Common myeloid progenitor, CD34-positive (primary cell): ENCODE data around the gene FOXRED2.

Experiments used
- CTCF ChIA-PET: fragments of 350-600 bp; sonication (Branson Sonifier 250); formaldehyde crosslinking; loops from one replicate; lab custom pipeline; 2021; ENCODE audit warnings: antibody characterized with exemption; lab: Charles Lee
- POLR2A ChIA-PET: fragments of 350-600 bp; sonication (Branson Sonifier 250); formaldehyde crosslinking; loops from one replicate; lab custom pipeline; 2021; ENCODE audit warnings: antibody characterized with exemption; lab: Charles Lee
- DNase-seq, 3 donors: peaks; one replicate each; pipeline versions ENCODE4 v3.0.0 to v3.0.0-alpha.2; 2013
- H3K27ac ChIP-seq, 2 experiments: 1 replicate in 1 of 2; 2 replicates in 1 of 2; pipeline ENCODE4 v1.7.0; 2013; ENCODE audit warnings: inconsistent platforms in 2 of 2, low read length in 2 of 2, mild to moderate bottlenecking in 2 of 2, low read depth in 1 of 2, moderate library complexity in 1 of 2; ENCODE audit not compliant: severe bottlenecking in 2 of 2, insufficient read depth in 1 of 2, poor library complexity in 1 of 2
- H3K27me3 ChIP-seq, 5 experiments: replicated peaks in 2 of 5; 1 replicate in 3 of 5; 2 replicates in 2 of 5; pipeline versions ENCODE4 v1.6.1 to v1.7.0; 2013; ENCODE audit warnings: low read length in 4 of 5, mild to moderate bottlenecking in 2 of 5, moderate library complexity in 2 of 5, inconsistent platforms in 1 of 5; ENCODE audit not compliant: insufficient read depth in 5 of 5, control insufficient read depth in 4 of 5
- H3K36me3 ChIP-seq, 4 experiments: 1 replicate in 2 of 4; 2 replicates in 2 of 4; pipeline versions ENCODE4 v1.6.1 to v1.7.0; 2013; ENCODE audit warnings: low read length in 3 of 4, control low read depth in 1 of 4, mild to moderate bottlenecking in 1 of 4; ENCODE audit not compliant: control insufficient read depth in 4 of 4, insufficient read depth in 4 of 4
- H3K4me1 ChIP-seq, 4 experiments: 1 replicate in 3 of 4; 2 replicates in 1 of 4; pipeline versions ENCODE4 v1.6.1 to v1.7.1; 2013; ENCODE audit warnings: low read length in 3 of 4, mild to moderate bottlenecking in 3 of 4, control low read depth in 1 of 4, inconsistent platforms in 1 of 4, moderate library complexity in 1 of 4; ENCODE audit not compliant: control insufficient read depth in 4 of 4, insufficient read depth in 4 of 4; ENCODE audit errors: control extremely low read depth in 1 of 4
- H3K4me3 ChIP-seq, 7 experiments: 1 replicate in 4 of 7; 2 replicates in 3 of 7; pipeline versions ENCODE4 v1.5.1 to v1.7.0; 2013; ENCODE audit warnings: mild to moderate bottlenecking in 7 of 7, low read length in 6 of 7, moderate library complexity in 6 of 7, inconsistent platforms in 2 of 7, low read depth in 2 of 7, control low read depth in 1 of 7; ENCODE audit not compliant: insufficient read depth in 4 of 7, control insufficient read depth in 1 of 7; ENCODE audit errors: extremely low read depth in 1 of 7
- H3K9me3 ChIP-seq, 5 experiments: 1 replicate in 4 of 5; 2 replicates in 1 of 5; pipeline versions ENCODE4 v1.6.1 to v1.7.1; 2013; ENCODE audit warnings: low read length in 4 of 5, mild to moderate bottlenecking in 2 of 5, inconsistent platforms in 1 of 5, low read depth in 1 of 5, moderate library complexity in 1 of 5; ENCODE audit not compliant: control insufficient read depth in 4 of 5, insufficient read depth in 2 of 5; ENCODE audit errors: control extremely low read depth in 1 of 5
- WGBS: methylation state at CpG from one replicate; pipeline ENCODE4 v1.1.5; 2013; ENCODE audit not compliant: insufficient coverage; 5-methylcytosine and 5-hydroxymethylcytosine counted together

FOXRED2 gene

DNA sequence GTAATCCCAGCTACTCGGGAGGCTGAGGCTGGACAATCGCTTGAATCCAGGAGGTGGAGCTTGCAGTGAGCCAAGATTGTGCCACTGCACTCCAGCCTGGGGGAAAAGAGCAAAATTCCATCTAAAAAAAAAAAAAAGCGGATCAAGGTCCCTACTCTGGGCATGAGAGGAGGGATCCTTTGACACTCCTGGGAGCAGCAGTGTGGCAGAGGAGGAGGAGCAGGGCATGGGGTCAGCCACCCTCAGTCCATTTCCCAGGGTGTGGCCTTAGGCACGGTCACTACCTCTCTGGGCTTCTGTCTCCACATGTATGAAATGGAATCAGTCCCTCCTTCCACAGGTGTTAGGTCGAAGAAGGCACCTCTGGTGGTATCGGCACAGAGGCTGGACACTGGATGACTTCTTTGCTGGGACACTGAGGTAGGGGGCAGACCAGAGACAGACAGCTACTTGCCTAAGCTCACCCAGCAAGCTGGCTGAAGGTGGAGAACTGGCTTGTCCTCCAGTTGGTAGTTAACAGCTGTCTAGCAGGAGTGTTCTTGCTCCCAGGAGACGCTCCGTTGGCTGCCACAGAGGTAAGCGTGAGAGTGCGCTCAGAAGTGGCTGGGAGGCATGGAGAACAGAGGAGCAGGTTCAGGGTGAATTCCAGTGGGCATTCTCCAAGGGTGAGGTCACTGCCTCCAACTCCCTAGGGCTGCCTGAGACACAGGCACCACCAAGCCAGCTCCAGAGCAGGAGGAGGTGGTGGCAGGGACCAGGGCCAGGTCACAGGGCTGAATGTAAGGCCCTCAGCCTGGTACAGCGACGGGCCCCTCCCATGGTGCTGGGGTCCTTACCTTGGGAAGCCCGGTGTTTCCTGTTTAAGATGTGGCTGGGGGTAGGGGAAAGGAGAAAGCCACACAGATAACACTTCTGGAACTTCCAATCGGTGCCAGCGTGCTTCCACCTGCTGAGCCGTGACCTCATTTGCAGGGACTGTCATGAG is 44.9 kb downstream of the FOXRED2 start:
- Histone ChIP-seq H3K4me1 (peaks cover 3 to 57% (median 52%) of the 10 kb centered on the region in 4 experiments), H3K27ac (no peak overlapping the region), H3K9me3 (no peaks in the 10 kb centered on the region), H3K27me3 (no peaks in the 10 kb centered on the region), H3K36me3 (peaks cover 0 to 12% (median 1%) of the 10 kb centered on the region in 4 experiments), H3K4me3 (peak overlapping the region in 2 of 7 experiments; percentile 17 to 37)
- 80% methylated on average over 13 of the region's 16 CpGs for WGBS
- peak; percentile 33 to 75 (median 67) for DNase-seq
- ChIA-PET CTCF (interaction anchor here (0.9 kb wide), 2 partner anchors 9 to 159 kb away, joined by 3 read pairs; no protein-coding TSS in a partner anchor), POLR2A (interaction anchor here (0.6 kb wide), 1 partner anchor 22 kb away, joined by 3 read pairs; no protein-coding TSS in a partner anchor)

DNA sequence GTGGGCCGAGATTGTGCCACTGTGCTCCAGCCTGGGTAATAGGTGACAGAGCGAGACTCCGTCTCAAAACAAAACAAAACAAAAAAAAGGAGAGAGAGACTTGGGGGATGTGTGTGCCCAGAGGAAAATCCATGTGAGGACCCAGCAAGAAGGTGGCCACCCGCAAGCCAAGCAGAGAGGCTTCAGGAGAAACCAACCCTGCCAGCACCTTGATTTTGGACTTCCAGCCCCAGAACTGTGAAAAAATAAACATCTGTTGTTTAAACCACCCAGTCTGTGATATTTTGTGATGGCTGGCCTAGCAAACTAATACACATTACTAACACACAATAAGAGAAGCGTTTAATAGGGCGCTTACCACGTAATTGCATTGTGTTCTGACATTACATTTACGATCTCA is 46.6 kb downstream of the FOXRED2 start:
- no peak for DNase-seq
- Histone ChIP-seq H3K9me3 (no peaks in the 10 kb centered on the region), H3K36me3 (no peaks in the 10 kb centered on the region), H3K4me1 (peaks cover 10 to 48% (median 44%) of the 10 kb centered on the region in 4 experiments), H3K27me3 (no peaks in the 10 kb centered on the region), H3K27ac (no peak overlapping the region), H3K4me3 (no peak overlapping the region)
- CTCF ChIA-PET = no interaction called here
- POLR2A ChIA-PET = no interaction called here
- 82% methylated on average over 7 of the region's 8 CpGs for WGBS

DNA sequence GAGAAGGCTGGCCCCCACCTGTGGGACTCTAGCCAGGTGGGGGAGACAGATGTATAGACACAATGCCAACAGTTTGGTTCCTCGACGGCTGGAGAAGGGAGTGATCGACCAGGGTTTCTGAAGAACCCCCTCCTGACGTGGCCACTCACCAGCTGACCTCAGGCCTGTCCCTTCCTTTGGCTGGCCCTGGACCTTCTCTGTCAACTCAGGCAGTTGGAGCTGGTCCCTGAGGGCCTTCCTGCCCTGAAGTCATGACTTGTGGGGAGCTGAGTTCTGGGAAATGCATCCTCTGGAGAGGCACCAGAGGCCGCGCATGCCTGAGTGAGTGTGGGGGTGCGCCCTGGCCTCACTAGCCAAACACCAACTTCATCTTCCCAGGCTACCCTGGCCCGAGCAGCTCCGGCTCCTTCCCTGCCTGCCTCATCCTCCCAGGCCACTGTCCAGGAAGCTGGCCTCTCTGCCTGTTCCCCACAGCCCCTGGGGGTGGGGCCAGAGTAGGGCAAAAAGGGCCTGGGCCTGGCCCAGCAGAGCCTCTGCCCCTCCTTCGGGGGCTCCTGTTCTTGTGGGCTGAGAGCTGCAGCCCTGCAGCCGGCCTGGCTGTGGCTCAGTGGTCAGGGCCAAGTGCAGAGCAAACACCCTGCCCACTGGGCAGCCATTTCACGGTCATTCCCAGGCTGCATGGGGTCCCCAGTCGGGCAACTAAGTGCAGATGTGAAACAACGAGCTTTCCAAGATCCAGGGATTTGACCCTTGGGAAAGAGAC is 49.0 kb downstream of the FOXRED2 start:
- no peaks in the 10 kb centered on the region for H3K9me3 ChIP-seq
- H3K36me3 ChIP-seq = no peaks in the 10 kb centered on the region
- WGBS = 85% methylated on average over 12 of the region's 14 CpGs
- no peak for DNase-seq
- CTCF ChIA-PET = interaction anchor here (1.0 to 1.4 kb wide), 5 partner anchors 8 to 79 kb away, joined by 3 to 6 read pairs (median 4); no protein-coding TSS in a partner anchor
- H3K27me3 ChIP-seq = no peaks in the 10 kb centered on the region
- peaks cover 10 to 56% (median 45%) of the 10 kb centered on the region in 4 experiments for H3K4me1 ChIP-seq
- H3K27ac ChIP-seq = no peak overlapping the region
- H3K4me3 ChIP-seq = no peak overlapping the region
- POLR2A ChIA-PET = no interaction called here

DNA sequence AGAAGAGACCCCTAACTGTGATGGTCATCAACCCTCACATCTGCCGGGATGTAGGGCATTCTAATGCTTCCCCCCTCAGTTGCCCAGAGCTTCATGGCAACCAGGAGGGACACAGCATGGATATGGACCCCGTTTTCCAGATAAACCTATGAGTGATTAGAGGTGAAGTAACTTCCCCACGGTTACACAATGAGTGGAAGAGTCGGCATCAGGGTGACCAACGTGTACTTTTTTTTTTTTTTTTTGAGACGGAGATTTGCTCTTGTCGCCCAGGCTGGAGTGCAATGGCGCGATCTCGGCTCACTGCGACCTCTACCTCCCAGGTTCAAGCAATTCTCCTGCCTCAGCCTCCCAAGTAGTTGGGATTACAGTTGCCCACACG is 50.4 kb downstream of the FOXRED2 start:
- H3K27ac ChIP-seq = no peak overlapping the region
- no peak overlapping the region for H3K4me3 ChIP-seq
- no peak for DNase-seq
- H3K4me1 ChIP-seq = peaks cover 13 to 58% (median 48%) of the 10 kb centered on the region in 4 experiments
- H3K36me3 ChIP-seq = no peaks in the 10 kb centered on the region
- ChIA-PET CTCF (interaction anchor here (1.1 to 4.0 kb wide), 4 partner anchors 9 to 113 kb away, joined by 4 to 25 read pairs (median 6); no protein-coding TSS in a partner anchor), POLR2A (interaction anchor here (0.7 kb wide), 1 partner anchor 136 kb away, joined by 3 read pairs; no protein-coding TSS in a partner anchor)
- H3K9me3 ChIP-seq = no peaks in the 10 kb centered on the region
- WGBS = 83% methylated on average over 7 of the region's 12 CpGs
- H3K27me3 ChIP-seq = no peaks in the 10 kb centered on the region

DNA sequence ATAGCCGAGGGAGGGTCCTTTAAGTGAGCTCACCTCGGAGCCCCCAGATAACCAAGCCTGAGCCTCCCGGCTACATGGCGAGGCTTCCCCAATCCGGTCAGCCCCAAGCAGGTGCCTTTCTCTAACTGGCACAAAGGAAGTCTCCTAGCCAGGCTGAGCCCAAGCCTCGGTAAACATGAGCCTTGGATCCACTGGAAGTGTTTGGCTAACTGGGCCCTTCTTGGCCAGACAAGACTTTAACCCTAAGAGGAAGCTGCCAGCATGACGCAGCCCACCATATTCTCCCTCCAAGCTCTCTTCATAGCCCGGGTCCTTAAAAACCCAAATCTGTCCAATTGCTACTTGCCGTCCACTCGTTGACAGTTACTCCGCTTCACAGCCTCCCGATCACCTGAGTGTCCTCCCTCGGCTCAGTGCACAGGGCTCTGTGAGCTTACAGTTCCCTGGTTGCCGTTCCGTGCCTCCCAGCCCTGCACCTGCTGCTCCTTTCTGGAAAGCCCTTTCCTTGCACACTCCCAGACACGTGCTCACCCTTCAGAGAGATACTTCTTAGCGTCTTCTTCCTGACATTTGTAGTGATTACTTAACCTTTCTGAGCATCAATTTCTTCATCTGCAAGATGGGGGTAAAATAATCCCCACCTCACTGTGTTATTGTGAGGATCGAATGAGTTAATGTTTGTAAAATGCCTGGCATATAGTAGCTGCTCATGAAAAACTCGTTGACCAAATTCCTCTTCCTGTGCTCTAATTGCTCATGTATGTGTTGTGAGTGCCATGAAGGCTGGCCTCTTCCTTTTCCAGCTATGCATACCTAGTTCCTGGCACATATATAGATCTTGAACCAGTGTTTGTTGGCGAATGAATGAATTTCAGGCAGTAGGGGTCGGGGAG is 51.0 kb downstream of the FOXRED2 start:
- POLR2A ChIA-PET = interaction anchor here (0.7 to 1.5 kb wide), 2 partner anchors 11 to 135 kb away, joined by 3 to 9 read pairs; no protein-coding TSS in a partner anchor
- Histone ChIP-seq H3K4me1 (peaks cover 17 to 64% (median 54%) of the 10 kb centered on the region in 4 experiments), H3K27ac (peak overlapping the region in 1 of 2 experiments; percentile 65), H3K36me3 (no peaks in the 10 kb centered on the region), H3K27me3 (no peaks in the 10 kb centered on the region), H3K9me3 (no peaks in the 10 kb centered on the region), H3K4me3 (peak overlapping the region in 5 of 7 experiments; percentile 19 to 70 (median 59))
- no peak for DNase-seq
- CTCF ChIA-PET = interaction anchor here (0.5 to 4.0 kb wide), 9 partner anchors 10 to 300 kb away, joined by 3 to 25 read pairs (median 4); no protein-coding TSS in a partner anchor
- 73% methylated on average over 18 of the region's 21 CpGs for WGBS
